ENCODE measurements around the gene TFIP11.
A peak's percentile ranks its signal among the peaks of the same experiment; 100 is the strongest.

Gene TFIP11

GRCh38 chr22:26512149-26512793 lies at the start of gene TFIP11:
TSS of gene TFIP11 (minus strand) at chr22:26512473. CDS start at chr22:26510272, 2,201 bp downstream.
- DNase-seq = peak; percentile 97

GRCh38 chr22:26561756-26562417 lies 49.6 kb upstream of the TFIP11 start:
- DNase-seq = no peak

- DNase-seq = peak; percentile 50
These were observed 47.8 kb upstream of the TFIP11 start for GRCh38 chr22:26559961-26560575.

- DNase-seq = no peak
These were observed 46.1 kb upstream of the TFIP11 start for GRCh38 chr22:26558248-26558895.

GRCh38 chr22:26556904-26557303 lies 44.6 kb upstream of the TFIP11 start:
- DNase-seq = no peak

- no peak for DNase-seq
These were observed 43.2 kb upstream of the TFIP11 start for GRCh38 chr22:26555478-26555877.

GRCh38 chr22:26554956-26555355 lies 42.7 kb upstream of the TFIP11 start:
- no peak for DNase-seq

GRCh38 chr22:26553056-26553752 lies 40.9 kb upstream of the TFIP11 start:
- DNase-seq = peak; percentile 35

GRCh38 chr22:26552466-26552865 lies 40.2 kb upstream of the TFIP11 start:
- DNase-seq = no peak

GRCh38 chr22:26551568-26551967 lies 39.3 kb upstream of the TFIP11 start:
- DNase-seq = no peak

GRCh38 chr22:26550498-26551033 lies 38.3 kb upstream of the TFIP11 start:
- DNase-seq = no peak

- no peak for DNase-seq
These were observed 37.7 kb upstream of the TFIP11 start for GRCh38 chr22:26549902-26550497.

GRCh38 chr22:26548984-26549383 lies 36.7 kb upstream of the TFIP11 start:
- DNase-seq = no peak

GRCh38 chr22:26548303-26548702 lies 36.0 kb upstream of the TFIP11 start:
- DNase-seq = no peak

- DNase-seq = no peak
These were observed 35.6 kb upstream of the TFIP11 start for GRCh38 chr22:26547837-26548236.

- DNase-seq = peak; percentile 35
These were observed 35.2 kb upstream of the TFIP11 start for GRCh38 chr22:26547426-26547825.

GRCh38 chr22:26546282-26546681 lies 34.0 kb upstream of the TFIP11 start:
- no peak for DNase-seq

GRCh38 chr22:26545827-26546226 lies 33.6 kb upstream of the TFIP11 start:
- DNase-seq = no peak

GRCh38 chr22:26545385-26545784 lies 33.1 kb upstream of the TFIP11 start:
- no peak for DNase-seq

- no peak for DNase-seq
These were observed 32.2 kb upstream of the TFIP11 start for GRCh38 chr22:26544489-26544888.

GRCh38 chr22:26542831-26543230 lies 30.6 kb upstream of the TFIP11 start:
- peak; percentile 68 for DNase-seq

- no peak for DNase-seq
These were observed 29.0 kb upstream of the TFIP11 start for GRCh38 chr22:26541167-26541819.

All from hematopoietic multipotent progenitor cell treated with erythropoietin and hydrocortisone succinate and interleukin-3 and kit ligand, for 4 days (in vitro differentiated cells).